SU-DHL-6 (cell line): Measurements from ENCODE around the gene HMMR.

Experiments used
- EZH2phosphoT487 ChIP-seq: fragments of 200-600 bp; sonication (generic), shearing (Covaris generic); conservative IDR thresholded peaks from 2 replicates; pipeline ENCODE4 v1.6.1; 2018; ENCODE audit warnings: mild to moderate bottlenecking, antibody characterized with exemption, low read length, moderate library complexity, mixed read lengths
- TF ChIP-seq, protein P1 (sequence below): fragments of 200-600 bp; sonication (generic); IDR thresholded peaks from one replicate; pipeline ENCODE4 v1.5.1; 2017; ENCODE audit warnings: antibody characterized with exemption, mild to moderate bottlenecking, low read length, moderate library complexity; ENCODE audit not compliant: insufficient read depth, poor library complexity, severe bottlenecking

DNA sequence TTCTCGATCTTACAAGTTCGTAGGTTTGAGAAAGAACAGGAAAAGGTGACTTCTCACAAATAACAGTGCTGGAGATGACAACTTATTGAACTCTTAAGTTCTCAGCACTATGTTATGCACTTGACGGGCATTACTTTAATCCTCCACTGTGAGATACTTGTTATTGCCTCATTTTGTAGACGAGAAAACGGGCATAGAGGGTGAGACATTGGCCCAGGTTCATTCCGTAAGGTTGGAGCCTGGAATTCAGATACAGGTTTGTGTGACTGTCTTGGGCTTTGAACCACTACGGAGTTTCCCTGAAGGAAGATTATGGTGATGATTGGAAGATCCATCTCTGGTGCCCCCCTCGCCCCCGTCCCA lies 45.6 kb downstream of the HMMR start:
- TF ChIP-seq, protein P1, sequence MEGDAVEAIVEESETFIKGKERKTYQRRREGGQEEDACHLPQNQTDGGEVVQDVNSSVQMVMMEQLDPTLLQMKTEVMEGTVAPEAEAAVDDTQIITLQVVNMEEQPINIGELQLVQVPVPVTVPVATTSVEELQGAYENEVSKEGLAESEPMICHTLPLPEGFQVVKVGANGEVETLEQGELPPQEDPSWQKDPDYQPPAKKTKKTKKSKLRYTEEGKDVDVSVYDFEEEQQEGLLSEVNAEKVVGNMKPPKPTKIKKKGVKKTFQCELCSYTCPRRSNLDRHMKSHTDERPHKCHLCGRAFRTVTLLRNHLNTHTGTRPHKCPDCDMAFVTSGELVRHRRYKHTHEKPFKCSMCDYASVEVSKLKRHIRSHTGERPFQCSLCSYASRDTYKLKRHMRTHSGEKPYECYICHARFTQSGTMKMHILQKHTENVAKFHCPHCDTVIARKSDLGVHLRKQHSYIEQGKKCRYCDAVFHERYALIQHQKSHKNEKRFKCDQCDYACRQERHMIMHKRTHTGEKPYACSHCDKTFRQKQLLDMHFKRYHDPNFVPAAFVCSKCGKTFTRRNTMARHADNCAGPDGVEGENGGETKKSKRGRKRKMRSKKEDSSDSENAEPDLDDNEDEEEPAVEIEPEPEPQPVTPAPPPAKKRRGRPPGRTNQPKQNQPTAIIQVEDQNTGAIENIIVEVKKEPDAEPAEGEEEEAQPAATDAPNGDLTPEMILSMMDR, result no peak
- no peak for TF ChIP-seq EZH2phosphoT487
